GM18511 (cell line): ENCODE measurements around the gene PHACTR3.

Source experiments
- ATAC-seq: cut with Tn5 transposase; IDR thresholded peaks from one replicate; pipeline ENCODE4 v1.9.1; 2021; ENCODE audit warnings: mild to moderate bottlenecking, moderate library complexity; ENCODE audit not compliant: unreplicated experiment

The PHACTR3 gene

DNA sequence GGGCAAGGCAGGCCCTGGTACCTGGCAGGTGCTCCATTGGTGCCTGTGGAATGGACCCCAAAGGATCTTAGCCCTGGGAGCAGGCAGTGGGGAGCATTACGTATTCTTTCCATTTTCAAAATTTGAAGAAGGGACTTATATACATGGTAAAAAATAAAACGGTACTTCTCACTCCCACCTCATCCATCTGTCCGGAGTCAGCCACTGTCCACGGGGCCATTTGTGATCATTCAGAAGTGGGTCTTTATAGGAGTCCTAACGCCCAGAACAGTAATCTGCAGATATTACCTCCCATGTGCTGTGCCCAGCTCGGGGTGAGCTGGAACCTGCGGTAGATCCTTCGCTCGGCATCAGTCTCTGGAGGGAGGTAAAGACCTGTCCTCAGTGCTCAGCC lies 218.7 kb downstream of the PHACTR3 start:
- ATAC-seq, result no peak

DNA sequence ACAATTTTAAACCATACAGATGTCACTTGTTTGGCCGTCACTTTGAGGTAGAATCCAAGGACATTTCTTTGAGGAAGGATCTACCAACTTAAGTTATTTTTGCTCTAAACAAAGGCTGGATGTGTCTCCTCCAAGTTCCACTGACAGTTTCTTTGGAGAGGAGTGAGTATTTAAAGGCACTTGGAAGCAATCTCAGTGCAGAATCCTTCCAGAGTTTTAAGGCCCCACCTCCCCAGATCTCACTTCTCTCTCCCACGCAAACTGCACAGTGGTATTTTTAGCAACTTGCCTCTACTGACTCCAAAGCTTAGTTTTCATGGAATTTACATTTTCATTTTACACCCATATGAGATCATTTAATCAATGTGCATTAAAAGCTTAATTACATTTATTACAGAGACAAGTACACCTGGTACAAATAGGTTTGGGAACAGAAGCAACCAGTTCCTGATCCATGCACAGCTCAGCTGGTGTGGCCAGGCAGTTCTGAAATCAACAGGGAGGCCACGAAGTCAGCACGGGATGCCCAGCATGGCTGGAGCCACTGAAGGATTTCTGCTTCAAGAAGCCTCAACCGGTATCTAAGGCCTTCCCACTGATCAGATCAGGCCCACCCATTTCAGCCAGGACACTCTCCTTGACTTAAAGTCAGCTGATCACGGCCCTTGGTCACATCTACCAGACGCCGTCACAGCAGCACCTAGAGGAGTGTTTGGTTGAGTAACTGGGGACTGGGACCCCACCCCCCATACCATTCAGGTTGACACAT lies 219.3 kb downstream of the PHACTR3 start:
- no peak for ATAC-seq

DNA sequence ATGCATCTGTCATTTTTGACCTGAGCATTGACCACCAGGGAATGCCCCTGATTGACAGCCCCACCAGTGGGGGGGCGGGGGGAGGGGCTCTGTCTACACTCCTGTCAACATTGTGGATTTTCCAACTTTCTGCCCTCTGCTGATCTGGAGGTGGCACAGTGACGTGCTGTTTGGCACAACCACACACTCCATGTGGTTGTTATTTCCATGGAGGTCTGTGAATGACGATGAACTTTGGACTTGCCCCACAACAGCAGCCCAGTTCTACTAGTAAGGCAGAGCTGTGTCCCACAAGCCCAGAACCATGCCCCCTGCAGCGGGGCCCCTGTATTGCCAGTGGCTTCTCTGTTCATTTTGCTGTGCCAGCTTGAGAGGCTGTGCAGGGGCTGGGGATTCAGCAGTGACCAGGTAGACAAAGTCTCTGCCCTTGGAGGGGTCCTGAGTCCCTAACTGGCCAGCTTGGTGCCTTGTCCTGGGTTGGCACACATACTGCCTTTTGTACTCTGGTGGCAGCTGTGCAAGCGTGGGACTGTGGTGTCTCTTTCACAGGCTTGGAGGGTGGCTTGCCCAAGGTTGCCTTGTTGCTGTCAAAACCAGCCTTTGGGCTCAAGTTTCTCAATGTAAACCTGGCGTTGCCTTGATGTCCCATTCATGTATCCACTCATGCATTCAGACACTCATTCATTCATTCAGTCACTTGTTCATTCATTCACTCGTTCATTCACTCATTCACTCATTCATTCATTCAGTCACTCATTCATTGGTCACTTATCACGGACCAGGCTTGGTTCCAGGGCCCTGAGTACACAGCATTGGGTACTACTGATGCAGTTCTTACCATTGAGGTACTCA lies 220.6 kb downstream of the PHACTR3 start:
- ATAC-seq, result no peak

GRCh38 chr20:59825563-59825920 lies 221.2 kb downstream of the PHACTR3 start:
- no peak for ATAC-seq

DNA sequence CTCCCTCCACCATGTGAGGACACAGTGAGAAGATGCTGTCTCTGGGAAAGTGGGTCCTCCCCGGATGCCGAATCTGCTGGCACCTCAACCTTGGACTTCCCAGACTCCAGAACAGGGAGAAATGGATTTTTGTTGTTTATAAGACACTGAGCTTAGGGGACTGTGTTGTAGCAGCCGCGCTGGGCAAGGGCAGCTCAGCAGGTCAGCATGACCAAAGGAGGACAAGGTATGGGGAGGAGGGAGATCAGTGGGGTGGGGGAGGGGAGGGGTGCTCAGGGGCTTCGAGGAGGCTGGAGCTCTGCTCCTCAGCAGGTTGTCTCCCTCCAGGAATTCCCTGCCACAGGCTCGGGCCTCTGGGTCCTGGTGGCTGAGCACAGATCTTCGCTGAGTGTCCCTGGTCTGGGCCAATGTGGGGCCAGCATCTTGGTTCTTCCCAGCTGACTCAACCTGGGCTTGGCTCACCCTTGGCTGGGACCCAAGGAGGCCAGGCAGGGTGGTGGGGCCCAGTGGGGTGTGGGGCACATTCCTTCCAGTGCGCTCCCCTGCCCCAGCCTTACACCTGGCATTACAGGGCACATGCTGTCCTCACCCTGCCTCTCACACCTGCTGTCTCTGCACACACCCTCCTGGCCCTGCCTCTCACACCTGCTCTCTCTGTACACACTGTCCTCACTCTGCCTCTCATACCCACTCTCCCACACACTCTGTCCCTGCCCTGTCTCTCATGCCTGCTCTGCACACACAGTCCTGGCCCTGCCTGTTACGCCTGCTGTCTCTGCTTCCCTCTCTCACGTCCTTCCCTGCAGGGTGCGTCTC lies 221.8 kb downstream of the PHACTR3 start:
- no peak for ATAC-seq

DNA sequence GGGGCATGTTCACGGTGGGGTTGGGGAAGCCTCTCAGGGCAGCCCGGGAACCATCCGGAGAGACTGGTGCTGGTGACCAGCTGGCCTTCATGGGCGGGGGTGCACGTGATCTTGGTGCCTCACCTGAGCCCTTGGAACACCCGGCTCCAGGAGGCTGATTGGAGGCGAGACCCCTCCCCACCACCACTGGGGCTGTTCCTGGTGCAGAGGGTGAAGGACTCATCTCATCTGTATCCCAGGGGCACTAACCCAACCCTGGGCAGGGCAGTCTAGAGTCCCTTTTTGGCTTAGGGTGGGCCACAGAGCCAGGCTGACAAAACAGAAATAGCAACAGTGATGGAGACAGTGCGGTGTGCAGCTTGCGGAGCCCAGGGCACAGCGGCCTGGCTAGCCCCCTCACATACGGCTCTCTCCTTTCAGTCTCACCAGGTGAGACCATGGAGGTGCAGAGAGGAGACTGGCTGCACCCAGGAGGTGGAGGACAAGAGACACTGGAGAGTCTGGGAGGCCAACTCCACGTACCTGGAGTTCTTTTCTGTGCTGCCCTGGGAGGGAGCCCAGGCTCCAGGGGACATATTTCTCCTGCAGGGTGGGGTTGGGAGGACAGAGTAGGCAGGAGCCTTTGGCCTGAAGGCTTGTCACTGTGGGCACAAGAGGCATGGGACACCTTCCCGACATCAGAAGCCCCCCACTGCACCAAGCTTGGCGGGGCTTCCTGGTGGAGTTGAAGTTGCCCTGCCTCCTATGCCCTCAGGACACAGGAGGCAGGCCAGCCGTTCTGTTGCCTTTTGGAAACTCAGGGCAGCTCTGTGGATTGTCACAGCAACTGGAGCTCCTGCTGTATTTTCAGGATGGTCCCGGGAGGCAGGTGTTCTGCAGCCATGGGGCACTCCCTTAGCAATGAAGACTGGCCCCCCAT lies 223.1 kb downstream of the PHACTR3 start:
- ATAC-seq, result no peak

DNA sequence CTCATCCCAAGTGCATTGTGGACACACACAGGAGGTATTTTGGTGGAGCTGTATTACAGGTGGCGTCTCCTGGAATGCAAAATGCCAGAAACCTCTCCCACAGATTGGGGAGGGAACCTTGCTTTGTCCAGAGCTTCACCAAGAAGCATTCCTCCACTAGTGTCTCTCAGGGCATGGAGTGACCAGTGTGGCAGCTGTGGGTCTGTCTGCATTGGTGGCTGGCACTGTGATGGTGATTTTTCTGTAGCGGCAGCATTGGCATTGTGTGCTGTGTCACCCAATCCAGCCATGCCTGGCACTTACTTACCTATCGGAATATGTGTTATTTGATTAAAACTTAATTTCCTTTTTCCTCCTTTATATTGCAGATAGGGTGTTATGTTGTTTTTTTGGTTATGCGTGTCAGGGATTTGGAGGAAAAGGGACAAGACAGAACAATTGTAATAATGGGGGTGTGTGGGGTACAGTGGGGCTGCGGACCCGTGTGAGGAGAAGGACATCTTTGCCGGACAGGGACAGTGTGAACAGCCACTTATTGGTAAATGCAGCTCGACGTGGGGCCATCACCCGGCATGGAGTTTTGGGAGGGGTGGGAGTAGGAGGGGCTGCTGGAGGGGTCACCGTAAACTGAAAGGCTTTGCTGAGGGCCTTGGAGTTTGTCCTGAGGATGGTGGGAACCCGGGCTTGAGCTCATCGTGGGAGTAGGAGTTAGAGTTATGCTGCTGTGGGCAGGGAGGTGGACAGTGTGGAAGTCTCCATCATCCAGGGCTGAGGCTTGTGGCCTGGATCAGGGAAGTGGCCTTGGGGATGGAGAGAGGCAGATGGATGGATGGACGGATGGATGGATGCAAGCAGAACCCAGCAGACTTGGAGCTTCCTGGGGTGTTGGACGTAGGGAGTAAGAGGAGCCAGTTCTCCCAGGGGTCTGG lies 224.0 kb downstream of the PHACTR3 start:
- ATAC-seq, result no peak

GRCh38 chr20:59829054-59829785 lies 224.9 kb downstream of the PHACTR3 start:
- ATAC-seq, result no peak

DNA sequence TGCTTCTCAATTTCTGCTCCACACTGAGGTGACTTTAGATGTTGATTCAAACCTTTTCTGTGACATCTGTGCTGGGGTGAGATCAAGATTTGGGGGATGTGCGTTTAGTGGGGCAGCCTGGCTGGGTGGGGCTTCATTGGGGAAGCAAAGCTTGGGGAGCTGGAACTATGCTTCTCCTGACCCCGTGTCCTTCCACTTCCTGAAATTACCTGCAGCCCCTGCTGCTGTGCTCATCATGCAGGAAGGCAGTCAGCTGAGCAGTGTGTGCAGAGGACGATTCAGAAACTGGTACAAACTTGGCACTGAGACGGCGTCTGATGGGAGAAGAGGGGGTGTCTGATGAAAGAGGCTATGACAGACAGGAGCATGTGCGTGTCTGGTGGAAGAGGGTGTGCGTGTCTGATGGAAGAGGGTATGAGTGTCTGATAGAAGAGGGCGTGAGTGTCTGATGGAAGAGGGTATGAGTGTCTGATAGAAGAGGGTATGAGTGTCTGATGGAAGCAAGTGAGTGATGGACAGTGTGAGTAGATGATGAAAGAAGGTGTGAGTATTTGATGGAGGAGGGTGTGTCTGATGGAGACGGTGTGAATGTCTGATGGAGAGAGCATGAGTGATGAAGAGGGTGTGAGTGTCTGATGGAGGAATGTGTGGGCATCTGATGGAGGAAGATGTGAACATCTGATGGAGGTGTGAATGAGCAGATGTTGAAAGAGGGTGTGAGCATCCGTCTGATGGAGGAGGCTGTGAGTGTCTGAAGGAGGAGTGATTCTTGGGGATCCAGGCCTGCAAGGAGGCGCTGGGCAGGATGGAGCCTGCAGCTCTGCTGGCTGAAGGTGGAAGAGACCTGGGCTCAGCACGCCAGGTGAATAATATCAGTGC lies 225.7 kb downstream of the PHACTR3 start:
- ATAC-seq, result no peak

- ATAC-seq, result no peak
Measured at GRCh38 chr20:59830665-59831023, 226.3 kb downstream of the PHACTR3 start.

DNA sequence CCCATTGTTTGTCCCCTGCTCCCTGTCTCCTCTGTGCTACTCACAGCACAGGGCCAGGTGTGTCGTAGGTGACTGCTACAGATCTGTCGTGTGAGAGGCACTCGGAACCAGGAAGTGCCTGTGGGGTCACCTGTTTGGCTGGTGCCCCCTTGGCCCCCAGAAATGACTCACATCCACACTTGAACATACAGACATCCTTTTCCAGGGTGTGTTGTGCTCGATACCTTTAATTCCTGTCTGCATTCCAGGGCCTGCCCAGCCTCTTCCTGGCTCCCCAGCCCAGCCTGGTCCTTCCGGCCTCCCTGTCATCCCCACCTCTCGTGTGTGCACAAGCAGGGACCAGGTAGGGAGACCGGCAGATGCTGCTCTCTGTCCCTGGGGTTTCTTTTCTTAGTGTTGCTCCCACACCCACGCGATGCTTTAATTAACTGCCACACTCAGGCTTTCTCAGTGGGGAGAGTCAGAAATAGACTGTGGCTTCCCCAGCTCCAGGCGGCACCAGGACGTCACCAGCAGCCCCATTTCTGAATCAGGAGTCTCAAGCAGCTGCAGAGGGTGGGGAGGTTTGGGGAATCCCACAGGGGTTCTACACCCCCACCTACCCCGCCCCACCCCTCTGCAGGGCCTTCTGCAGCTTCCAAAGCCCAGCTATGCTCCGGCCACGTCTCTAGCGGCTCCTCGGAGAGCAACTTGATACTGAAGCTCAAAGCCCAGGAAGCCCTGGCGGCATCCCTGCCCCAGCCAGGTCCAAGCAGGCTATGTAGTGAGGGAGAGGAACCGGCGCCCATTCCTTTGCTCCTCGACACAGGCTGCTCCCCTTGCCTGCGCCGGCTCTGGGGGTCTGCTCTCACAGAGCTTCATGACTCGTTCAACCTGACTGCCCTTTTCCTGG lies 226.9 kb downstream of the PHACTR3 start:
- no peak for ATAC-seq

GRCh38 chr20:59831916-59832270 lies 227.6 kb downstream of the PHACTR3 start:
- no peak for ATAC-seq

DNA sequence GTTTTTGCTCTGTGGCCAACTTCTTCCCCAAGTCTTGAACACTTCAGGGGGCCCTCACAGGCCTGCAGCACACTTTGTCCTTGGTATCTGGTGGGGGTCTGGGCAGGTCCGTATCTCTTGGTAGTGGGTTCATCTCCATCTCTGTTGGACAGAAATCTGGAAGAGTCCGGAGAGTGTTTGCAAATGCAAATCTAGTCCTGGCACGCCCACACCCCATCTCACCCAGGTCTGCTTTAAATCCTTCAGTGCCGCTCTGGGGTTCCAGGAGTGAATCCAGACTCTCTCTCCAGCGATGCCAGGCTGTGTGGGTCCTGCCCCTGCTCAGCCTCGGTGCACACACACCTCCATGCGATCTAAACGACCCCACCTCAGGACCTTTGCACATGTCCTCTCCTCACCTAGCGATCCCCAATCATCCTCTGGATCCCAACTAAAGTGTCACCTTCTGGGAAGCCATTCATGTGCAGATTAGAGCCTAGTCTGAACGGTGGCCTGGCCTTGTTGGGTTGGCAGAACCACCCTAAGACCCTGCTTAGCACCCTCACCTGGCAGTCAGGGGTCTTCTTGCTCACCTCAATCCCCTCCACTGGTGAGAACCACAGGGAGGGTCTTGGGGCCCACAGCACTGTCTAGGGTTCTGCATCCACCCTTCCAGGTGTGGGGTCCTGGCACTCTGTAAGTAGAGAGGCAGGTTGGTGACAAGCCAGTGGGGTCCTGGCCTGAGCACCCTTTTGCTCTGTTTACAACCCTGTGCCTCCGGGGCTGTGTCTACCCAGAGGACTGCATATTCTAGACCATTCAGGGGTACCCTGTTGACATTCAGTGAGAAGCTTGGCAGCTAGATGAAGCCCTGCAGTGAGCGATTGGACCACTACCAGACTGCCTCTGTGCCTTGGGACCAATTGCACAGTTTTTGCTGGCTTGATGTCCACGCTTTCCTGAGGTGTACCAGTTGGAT lies 228.3 kb downstream of the PHACTR3 start:
- no peak for ATAC-seq

GRCh38 chr20:59835057-59835447 lies 230.7 kb downstream of the PHACTR3 start:
- no peak for ATAC-seq

GRCh38 chr20:59835448-59836395 lies 231.4 kb downstream of the PHACTR3 start:
- ATAC-seq, result no peak
